ENCODE results near the gene CFAP57.

Gene CFAP57

GRCh38 chr1:43199093-43199726, 27.1 kb downstream of the CFAP57 start:
- Histone ChIP-seq H3K36me3 (ENCODE audit: insufficient read depth) (no peaks in the 10 kb centered on the region), H4K20me1 (ENCODE audit: insufficient read depth) (no peaks in the 10 kb centered on the region), H3K79me2 (ENCODE audit: insufficient read depth, low read depth) (no peaks in the 10 kb centered on the region), H3K4me3 (IDR thresholded peaks at IDR 0.05; ENCODE audit: insufficient read depth, low read depth, low read length) (no peak overlapping the region), H3K27me3 (ENCODE audit: insufficient read depth, low read depth) (no peaks in the 10 kb centered on the region), H2AFZ (ENCODE audit: low read depth) (no peak overlapping the region), H3K4me2 (no peak overlapping the region), H3K4me1 (ENCODE audit: low read depth, poor library complexity, severe bottlenecking) (no peaks in the 10 kb centered on the region), H3K9ac (no peak overlapping the region), H3K27ac (no peak overlapping the region)
- no peak for TF ChIP-seq CTCF (conservative IDR thresholded peaks at IDR 0.05; ENCODE audit: low read depth, low read length)

DNA sequence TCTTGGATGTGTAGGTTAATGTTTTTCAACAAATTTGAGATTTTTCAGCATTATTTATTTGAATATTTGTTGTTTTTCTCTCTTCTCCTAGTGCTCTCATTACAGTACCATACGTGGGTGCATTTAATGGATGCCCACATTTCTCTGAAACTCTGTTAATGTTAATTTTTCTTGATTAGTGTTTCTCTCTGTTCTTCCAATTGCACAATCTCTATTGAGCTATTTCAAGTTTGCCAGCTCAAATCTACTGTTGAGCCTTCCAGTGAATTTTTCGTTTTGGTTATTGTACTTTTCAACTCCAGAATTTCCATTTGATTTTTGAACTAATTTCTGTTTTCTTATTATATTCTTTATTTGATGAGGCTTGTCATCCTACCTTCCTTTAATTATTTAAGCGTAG, 31.7 kb downstream of the CFAP57 start:
- no peak overlapping the region for H3K4me2 ChIP-seq
- no peaks in the 10 kb centered on the region for H3K36me3 ChIP-seq (ENCODE audit: insufficient read depth)
- H4K20me1 ChIP-seq (ENCODE audit: insufficient read depth), result no peaks in the 10 kb centered on the region
- no peak overlapping the region for H3K9ac ChIP-seq
- H3K27me3 ChIP-seq (ENCODE audit: insufficient read depth, low read depth), result no peaks in the 10 kb centered on the region
- H3K79me2 ChIP-seq (ENCODE audit: insufficient read depth, low read depth), result no peaks in the 10 kb centered on the region
- no peak overlapping the region for H3K27ac ChIP-seq
- H3K4me1 ChIP-seq (ENCODE audit: low read depth, poor library complexity, severe bottlenecking), result no peaks in the 10 kb centered on the region
- no peak for TF ChIP-seq CTCF (conservative IDR thresholded peaks at IDR 0.05; ENCODE audit: low read depth, low read length)
- H2AFZ ChIP-seq (ENCODE audit: low read depth), result no peak overlapping the region
- H3K4me3 ChIP-seq (IDR thresholded peaks at IDR 0.05; ENCODE audit: insufficient read depth, low read depth, low read length), result no peak overlapping the region

DNA sequence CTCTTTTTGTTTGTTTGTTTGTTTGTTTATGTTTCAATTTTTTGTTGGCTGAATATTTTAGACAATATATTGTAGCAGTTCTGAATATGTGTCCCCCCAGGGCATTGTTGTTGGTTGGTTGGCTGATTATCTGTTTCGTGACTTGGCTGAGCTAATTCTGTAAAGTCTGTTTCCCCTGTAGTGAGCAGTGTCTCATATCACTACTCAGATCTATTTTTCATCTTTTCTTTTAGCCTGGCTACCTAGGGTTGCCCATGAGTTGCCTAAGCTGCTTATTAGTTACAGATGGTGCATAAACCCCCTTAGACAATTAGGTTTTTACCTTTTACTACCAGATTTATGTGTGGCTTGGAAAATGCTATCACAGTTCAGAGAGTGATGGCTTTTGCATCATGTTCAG, 32.3 kb downstream of the CFAP57 start:
- no peak overlapping the region for H3K4me2 ChIP-seq
- no peaks in the 10 kb centered on the region for H3K4me1 ChIP-seq (ENCODE audit: low read depth, poor library complexity, severe bottlenecking)
- H3K79me2 ChIP-seq (ENCODE audit: insufficient read depth, low read depth), result no peaks in the 10 kb centered on the region
- no peak overlapping the region for H3K27ac ChIP-seq
- H4K20me1 ChIP-seq (ENCODE audit: insufficient read depth), result no peaks in the 10 kb centered on the region
- H3K9ac ChIP-seq, result no peak overlapping the region
- no peak overlapping the region for H2AFZ ChIP-seq (ENCODE audit: low read depth)
- no peak overlapping the region for H3K4me3 ChIP-seq (IDR thresholded peaks at IDR 0.05; ENCODE audit: insufficient read depth, low read depth, low read length)
- no peaks in the 10 kb centered on the region for H3K27me3 ChIP-seq (ENCODE audit: insufficient read depth, low read depth)
- H3K36me3 ChIP-seq (ENCODE audit: insufficient read depth), result no peaks in the 10 kb centered on the region
- TF ChIP-seq CTCF (conservative IDR thresholded peaks at IDR 0.05; ENCODE audit: low read depth, low read length), result no peak

DNA sequence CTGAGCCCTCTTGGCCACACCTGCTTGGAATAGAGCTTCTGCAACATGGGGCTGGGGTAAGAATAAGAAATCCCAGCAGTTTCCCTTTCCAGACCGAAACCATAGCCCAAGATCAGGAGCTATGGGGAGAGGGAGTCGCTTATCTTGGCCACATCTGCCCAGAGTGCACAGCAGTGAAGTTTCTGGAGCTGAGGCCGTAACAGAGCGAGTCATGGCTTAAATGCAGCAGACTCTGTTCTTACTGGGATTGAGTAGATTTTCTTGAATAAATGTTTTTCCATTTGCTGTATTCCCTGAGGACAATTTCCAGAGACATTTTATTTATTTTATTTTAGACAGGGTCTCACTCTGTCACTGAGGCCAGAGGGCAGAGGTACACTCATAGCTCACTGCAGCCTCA, 33.5 kb downstream of the CFAP57 start:
- H3K27me3 ChIP-seq (ENCODE audit: insufficient read depth, low read depth), result no peaks in the 10 kb centered on the region
- H3K4me2 ChIP-seq, result no peak overlapping the region
- no peaks in the 10 kb centered on the region for H4K20me1 ChIP-seq (ENCODE audit: insufficient read depth)
- no peak overlapping the region for H3K4me3 ChIP-seq (IDR thresholded peaks at IDR 0.05; ENCODE audit: insufficient read depth, low read depth, low read length)
- no peak overlapping the region for H2AFZ ChIP-seq (ENCODE audit: low read depth)
- no peaks in the 10 kb centered on the region for H3K4me1 ChIP-seq (ENCODE audit: low read depth, poor library complexity, severe bottlenecking)
- no peak overlapping the region for H3K9ac ChIP-seq
- no peaks in the 10 kb centered on the region for H3K79me2 ChIP-seq (ENCODE audit: insufficient read depth, low read depth)
- no peak overlapping the region for H3K27ac ChIP-seq
- TF ChIP-seq CTCF (conservative IDR thresholded peaks at IDR 0.05; ENCODE audit: low read depth, low read length), result no peak
- H3K36me3 ChIP-seq (ENCODE audit: insufficient read depth), result no peaks in the 10 kb centered on the region
